ENCODE results near the gene AHCYL1. TPM values are rescaled to one million over a fixed set of nuclear protein-coding genes. Genes with fewer than 3 reads are reported as not detected.
A peak's percentile ranks its signal among the peaks of the same experiment; 100 is the strongest.
"Not testable (repeated sequence)": the region's sequence is repeated elsewhere in the genome, so short reads cannot be mapped to it uniquely, and the experiment has no call there.

AHCYL1 gene
- total RNA-seq: 54.7 TPM

DNA sequence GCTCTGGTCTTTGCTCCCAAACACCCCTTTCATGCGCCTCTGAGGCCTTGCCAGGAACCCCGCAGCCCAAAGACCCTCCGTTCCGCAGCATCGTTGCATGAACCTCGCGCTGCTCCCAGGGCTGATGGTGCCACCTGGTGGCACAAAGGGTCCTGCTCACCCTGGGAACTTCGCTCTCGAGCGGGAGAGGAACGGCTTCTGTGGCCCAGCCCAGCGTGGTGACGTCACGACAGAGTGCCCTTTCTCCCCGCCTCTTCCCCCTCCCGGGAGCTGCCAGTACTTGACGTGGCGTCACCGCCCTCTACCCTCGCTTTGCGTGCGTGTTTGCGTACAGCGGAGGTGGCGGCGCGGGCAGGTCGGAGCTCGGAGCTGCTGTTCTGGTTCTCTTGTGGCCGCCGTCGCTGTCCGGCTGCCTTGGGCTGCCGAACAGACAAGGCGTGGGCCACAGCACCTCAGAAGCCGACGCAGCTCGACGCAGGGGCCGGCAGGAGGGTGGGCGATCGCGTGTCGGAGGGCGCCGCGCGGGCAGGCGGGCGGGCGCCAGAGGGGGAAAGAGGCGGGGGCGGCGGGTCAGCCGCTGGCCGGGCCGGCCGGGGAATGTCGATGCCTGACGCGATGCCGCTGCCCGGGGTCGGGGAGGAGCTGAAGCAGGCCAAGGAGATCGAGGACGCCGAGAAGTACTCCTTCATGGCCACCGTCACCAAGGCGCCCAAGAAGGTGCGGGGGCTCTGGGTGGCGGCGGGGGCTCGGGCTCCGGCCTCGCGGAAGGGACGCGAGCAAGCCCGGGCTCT, at the start of gene AHCYL1:
Gene AHCYL1 (plus strand): TSS at position 310 of the 791 bp plus-strand sequence. CDS start 288 bp downstream, at position 598.
- peak; percentile 99 for ATAC-seq

DNA sequence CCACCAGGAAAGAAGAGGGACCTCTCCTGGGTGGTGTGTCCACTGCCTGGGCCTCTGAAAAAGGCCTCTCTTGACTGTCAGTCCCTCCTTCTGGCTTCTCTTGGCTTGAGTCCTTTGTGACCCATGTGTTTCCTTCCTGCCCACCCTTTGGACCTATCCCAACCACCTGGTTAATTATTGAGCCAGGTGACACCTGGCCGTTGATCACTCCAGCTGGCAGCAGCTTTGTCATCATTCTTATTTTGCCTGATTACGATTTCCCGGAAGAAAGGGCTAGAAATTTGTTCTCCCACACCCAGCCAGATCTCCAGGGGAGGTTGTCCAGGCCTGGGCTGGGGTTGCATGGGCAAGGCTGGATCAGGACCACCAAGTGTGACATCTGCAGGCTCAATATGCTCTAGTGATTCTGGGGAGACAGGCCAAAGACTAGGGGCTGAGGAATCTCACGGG, 49.1 kb upstream of the AHCYL1 start:
- no peak for ATAC-seq

DNA sequence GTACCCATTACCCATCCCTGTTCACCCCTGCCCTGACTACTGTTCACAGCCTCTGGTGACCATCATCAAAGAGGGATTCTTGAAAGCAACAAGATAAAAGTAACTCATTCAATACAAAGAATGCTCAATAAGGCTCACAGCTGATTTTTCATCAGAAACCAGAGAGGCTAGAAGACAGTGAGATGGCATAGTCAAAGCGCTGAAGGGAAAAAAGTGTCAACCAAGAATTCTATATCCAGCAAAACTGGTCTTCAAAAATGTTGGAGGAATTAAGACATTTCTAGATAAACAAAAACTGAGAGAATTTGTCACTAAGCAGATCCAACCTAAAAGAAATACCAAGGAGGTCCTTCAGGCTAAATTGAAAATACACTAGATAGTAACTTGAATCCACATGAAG, 46.8 kb upstream of the AHCYL1 start:
- no peak for ATAC-seq

DNA sequence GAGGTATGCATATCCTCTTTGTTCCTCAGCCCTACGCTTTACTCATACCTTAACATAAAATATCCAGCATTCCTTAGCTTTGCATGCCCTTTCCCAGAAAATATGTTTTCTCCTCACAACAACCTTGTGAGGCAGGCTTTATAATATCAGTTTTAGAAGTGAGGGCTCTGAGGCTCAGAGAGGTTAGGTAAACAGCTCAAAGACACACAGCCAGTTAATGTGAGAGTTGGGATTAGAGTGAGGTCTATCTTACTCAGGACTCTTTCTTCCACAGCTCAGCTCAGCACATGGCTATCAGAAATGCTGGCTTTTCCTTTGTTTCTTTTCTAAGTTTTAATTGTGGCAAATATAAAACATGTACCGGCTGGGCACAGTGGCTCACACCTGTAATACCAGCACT, 46.0 kb upstream of the AHCYL1 start:
- ATAC-seq: no peak

DNA sequence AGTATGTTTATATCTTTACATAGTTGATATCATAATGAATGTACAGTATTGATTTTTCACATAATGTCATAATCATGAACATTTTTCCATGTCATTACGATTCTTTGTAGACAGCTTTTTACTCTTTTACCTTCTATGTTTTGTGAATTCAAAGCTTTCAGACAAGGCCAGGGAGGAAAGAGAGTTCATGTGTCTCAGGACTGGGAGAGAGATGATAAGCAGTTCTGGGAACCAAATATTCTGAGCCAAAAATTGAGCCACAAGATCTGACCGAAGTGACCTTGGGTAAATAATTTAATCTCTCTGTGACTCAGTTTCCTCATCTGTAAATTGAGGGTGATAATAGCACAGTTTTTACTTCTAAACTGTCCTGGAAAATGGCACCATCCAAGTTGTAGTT, 42.1 kb upstream of the AHCYL1 start:
- ATAC-seq: no peak

DNA sequence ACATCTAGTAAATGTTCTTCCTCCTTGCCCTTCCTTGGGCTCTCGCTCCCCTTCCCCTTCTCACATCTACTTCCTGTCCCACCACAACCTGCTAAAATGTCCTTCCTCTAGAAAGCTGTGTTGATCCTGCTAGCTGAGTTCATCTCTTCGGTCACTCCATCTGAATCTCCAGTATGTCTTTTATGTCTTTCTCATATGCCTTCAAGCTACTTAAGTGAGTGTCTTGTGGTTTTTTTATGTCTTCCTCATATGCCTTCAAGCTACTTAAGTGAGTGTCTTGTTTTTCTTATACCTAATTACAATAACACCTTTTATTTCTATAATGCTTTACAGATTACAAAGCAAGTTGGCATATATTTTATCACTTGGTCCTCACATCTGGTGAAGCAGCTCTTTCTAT, 40.0 kb upstream of the AHCYL1 start:
- no peak for ATAC-seq

DNA sequence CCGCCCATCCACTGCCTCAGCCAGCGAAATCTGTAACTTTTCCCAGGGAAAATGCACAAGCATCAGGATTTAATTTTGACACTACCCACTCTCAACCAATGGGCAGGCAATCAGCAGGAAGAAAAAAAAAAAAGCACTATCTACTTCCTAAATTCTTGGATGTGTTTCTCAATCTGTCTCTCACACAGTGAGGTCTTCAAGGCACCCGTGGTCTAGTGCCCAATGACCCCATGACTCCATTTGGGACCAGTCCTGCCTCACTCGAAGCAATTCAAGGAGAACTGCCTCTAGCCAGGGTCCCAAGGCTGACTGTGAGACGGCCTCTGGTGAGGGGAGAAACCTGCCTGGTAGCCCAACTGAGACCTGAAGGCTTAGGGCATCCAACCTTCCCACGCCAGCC, 38.1 kb upstream of the AHCYL1 start:
- no peak for ATAC-seq

DNA sequence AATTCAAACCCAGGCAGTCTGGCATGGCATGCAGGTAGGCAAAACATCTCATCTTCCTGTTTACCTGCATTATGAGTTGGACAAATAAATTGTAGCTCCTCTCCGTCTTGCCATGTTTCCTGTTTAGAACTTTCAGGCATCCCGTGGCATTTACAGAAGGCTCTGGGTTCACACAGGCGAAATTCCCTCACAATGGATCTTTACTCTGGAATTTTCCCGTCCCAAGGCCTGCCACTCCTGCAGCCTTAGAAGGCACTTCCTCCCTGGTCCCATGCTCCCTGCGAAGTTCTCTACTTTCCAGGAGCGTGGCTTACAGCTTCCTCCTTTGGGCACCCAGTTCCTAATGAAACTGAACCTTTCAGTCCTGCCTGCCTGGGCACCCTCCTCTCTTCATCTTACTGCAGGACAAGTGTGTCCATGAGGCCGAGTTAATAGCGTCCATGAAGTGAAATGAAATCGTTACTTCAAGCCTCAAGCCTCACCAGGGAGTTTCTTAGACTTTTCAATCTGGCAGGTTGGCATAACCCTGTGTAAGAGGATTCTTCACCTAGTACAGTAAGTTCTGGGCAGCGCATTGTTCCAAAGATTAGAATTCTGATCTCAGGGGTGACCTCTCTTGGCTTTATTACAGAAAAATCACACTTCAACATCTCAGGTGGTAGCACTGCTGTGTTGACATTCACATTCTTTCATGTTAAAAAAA, 36.8 kb upstream of the AHCYL1 start:
- no peak for ATAC-seq

DNA sequence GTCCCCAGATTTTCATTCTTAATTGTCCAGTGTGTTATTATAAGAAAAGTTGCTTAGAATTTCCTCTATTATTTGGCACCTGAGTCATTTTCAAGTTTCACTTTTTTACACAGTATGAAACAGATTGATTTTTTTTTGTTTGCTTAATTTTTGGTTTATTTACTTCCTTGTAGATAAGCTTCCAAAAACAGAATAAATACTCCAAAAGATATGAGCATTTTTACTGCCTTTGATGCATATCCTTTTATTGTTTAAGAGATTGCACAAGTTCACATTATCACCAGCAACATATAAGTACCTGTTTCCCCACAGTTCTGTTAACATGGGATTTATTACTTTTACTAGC, 36.3 kb upstream of the AHCYL1 start:
- ATAC-seq: no peak

DNA sequence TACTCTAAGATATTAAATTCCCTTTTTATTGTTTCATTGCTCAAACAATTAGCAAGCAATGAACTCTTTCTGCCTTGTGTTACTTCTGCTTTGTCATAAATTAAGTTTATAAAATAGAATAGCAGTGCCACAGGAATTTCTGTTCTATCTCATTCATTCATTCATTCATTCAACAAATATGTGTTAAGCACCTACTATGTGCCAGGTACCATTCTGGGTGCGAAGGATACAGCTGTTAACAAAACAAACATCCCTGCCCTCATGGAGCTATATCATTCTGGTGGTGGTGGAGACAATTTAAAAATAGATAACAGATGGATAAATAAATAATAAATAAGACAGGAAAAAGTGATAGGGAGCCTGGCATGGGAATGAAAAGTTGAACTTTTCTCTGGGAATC, 34.5 kb upstream of the AHCYL1 start:
- ATAC-seq: no peak

DNA sequence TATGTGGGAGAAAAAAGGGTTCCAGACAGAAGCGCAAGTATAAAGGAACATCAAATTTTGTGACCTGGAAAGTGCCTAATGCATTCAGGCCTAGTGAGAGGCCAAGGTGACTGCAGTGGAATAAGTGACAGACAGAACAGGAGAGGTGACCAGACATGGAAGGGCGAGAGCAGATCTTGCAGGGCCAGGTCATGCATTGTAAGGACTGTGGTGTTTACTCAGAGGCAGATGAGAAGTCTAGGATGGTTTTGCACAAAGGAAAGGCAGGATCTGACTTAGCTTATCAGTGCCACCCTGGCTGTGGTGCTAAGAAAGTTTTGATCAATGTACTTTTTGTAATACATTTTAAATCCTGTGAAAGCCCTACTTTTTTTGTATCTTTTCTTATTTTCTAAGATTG, 34.1 kb upstream of the AHCYL1 start:
- ATAC-seq: no peak

DNA sequence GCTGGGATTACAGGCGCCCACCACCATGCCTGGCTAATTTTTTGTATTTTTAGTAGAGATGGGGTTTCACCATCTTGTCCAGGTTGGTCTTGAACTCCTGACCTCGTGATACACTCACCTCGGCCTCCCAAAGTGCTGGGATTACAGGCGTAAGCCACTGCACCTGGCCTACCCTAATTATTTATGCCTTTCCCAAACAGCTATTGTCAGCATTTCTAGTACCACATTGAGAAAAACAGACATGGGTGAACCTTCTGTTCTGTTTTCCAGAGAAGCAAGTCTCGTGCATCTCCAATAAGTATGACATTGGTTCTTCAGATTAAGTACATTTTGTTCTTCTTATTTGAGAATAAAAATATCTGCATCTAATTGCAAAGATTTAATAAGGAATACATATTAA, 33.1 kb upstream of the AHCYL1 start:
- ATAC-seq: not testable (repeated sequence)

DNA sequence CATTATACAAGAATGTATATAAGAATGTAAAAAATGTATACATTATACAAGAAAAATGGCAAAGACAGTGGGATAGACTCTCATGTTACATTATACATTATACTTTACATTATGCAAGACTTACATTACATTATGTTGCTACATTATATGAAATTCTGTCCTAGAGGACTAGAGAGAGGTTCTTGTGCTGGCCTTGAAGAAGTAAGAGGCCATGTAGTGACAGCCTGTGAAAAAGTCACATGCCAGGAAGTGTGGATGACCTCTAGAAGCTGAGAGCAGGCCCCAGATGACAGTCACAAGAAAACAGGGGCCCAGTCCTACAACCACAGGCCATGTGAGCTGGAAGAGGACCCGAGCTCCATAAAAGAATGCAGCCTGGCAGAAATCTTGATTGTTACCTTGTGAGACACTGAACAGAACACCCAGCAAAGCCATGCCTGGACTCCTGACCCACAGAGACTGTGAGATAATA, 30.5 kb upstream of the AHCYL1 start:
- no peak for ATAC-seq

DNA sequence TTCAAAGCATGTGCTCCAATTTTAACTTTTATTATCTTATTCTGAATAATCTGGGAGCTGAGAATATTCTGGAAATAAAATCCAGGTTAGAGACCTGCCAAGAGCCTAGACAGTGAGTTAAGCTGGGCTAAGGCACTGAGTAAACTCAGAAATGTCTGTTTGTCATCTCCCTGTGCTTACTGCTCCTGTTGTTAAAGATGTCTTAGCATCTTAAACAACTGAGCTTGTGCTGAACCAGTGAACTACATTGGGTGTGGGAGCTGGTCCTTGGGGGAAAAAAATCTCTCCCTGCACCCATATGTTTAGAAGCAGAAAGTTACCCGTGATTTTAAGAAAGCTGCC, 25.0 kb upstream of the AHCYL1 start:
- ATAC-seq: no peak

DNA sequence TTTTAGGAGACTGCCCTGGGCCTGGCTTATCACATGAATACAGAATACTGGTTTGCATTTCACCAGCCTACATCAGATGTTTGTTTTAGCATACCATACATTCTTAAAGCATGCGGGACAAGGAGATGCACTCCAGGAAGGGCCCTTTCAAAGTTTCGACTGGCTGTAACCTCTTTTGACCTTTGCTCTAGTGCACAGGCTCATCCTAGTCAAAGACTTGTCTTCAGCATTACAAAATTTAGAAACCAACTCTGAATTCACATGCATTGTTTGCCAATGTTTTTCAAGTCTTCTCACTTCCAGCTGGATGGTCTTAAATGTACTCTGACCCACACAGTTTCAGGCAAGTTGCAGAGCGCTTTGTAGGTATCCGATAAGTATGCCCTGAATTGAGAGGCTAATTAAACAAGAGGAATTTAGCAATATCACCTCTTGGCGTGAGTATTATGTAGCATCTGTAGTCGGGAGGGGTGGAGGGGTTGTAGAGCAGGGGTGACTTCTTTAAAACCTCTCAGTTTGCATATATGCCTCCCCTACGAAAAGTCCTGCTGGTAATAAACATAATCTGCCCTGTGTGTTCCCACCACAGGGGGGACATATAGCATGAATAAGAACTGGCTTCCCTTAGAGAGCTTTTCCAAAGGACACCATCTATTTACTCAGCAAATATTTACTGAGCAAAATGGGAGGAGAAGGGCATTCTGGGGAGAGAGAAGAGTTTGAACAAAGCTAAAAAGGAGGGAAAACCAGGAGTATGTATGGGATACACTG, 24.4 kb upstream of the AHCYL1 start:
- ATAC-seq: no peak

DNA sequence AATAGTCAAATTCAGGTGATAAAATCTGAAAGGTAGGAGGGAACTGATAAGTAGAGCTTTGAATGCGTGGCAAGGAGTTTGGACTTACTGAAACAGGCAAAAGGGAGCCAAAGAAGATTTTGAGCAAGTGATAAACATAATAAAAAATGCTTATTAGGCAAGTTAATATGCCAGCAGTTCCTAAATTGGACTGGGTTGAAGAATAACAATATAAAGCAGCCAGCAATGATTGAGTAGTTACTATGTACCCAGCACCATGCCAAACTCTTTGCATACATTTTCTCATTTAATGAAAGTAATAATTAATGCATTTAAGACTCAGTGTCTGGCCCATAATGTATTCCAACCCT, 23.8 kb upstream of the AHCYL1 start:
- ATAC-seq: no peak

DNA sequence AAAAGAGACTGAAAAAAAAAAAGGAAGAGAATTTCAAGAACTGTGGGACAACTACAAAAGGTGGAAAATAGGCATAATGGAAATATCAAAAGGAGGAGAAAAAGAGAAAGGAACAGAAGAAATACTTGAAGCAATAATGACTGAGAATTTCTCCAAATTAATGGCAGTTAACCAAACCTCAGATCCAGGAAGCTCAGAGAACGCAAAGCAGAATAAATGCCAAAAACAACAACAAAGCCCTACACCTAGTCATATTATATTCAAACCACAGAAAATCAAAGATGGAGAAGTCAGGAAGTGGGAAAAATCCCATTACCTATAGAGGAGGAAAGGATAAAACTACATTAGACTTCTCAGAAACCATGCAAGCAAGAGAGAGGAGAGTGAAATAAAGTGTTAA, 20.7 kb upstream of the AHCYL1 start:
- ATAC-seq: no peak

DNA sequence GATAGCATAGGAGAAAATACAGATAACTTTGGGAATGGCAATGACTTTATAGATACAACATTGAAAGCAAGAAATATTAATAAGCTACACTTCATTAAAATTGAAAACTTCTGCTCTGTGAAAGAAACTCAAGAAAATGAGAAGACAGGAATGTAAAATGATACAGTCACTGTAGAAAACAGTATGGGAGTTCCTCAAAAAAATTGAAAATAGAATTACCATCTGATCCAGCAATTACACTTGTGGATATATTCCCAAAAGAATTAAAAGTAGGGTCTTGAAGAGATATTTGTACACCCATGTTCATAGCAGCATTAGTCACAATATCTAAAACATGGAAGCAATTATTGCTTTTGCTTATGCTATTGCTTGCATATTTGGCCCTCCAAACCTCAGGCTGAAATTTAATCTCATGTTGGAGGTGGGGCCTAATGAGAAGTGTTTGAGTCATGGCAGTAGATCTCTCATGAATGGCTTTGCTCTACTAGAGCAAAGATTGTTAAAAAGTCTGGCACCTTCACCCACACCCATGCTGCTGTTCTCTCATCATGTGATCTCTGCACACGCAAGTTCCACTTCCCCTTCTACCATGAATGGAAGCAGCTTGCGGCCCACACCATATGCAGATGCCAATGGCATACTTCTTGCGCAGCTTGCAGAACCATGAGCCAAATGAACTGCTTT, 15.3 kb upstream of the AHCYL1 start:
- peak; percentile 35 for ATAC-seq

DNA sequence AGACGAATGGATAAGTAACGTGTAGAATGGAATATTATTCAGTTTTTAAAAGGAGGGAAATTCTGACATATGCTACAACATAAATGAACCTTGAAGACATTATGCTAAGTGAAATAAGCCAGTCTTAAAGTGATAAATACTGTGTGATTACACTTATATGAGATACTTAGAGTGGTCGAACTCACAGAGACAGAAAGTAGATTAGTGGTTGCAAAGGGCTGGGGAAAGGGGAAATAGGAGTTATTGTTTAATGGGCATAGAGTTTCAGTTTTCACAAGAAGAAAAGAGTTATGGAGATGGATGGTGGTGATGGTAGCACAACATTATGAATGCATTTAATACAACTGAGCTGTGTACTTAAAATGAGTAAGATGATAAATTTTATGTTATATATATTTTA, 14.7 kb upstream of the AHCYL1 start:
- no peak for ATAC-seq

DNA sequence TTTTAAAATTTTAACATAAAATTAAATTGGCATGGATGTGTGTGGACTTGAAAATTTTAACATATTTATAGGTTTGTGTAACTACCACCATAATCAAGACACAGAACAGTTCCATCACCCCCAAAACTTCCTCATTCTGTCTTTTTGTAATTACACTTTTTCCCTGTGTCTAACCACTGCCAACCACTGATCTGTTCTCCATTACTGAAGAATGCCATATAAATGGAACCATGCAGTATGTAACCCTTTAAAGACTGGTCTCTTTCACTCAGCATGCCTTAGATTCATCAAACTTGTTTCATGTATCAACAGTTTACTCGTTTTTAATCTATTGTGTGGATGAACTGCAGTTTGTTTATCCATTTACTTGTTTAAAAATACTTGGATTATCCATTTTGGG, 13.0 kb upstream of the AHCYL1 start:
- ATAC-seq: no peak

DNA sequence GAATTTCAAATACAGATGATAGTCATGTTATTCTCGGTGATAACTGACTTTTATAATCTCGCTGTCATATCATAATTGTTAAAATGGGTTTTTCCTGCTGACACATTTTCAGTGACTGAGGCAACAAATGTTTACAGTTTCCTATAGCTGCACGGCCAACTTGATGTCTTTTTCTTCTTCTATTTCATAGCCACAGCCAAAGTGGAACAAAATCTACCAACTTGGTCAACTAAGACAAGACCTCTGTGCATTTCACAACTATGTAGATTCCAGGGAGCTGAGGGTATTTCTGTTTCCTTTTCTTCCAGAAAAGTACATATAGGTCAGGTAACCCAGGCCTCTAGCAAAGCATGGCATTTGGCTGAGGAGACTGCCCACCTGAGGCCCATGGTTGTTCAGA, 10.4 kb upstream of the AHCYL1 start:
- ATAC-seq: no peak

DNA sequence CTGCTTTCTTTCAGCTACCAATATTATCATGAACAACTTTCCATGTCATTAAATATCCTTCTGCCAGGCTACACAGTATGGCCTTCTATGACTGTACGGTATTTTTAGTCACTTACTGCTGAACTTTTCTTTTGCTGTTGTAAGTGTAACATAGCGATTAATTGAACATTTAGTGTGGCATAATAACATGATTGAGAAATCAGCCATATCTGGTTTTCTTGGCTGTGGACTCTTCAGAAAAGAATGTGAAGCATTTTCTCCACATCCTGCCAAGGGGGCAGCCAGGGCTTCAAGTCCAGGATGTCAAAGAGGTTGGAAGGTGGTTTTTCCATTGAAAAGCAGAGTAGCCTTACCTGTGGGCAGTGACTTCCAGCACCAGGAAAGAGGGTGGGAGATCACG, 8.8 kb upstream of the AHCYL1 start:
- ATAC-seq: no peak

DNA sequence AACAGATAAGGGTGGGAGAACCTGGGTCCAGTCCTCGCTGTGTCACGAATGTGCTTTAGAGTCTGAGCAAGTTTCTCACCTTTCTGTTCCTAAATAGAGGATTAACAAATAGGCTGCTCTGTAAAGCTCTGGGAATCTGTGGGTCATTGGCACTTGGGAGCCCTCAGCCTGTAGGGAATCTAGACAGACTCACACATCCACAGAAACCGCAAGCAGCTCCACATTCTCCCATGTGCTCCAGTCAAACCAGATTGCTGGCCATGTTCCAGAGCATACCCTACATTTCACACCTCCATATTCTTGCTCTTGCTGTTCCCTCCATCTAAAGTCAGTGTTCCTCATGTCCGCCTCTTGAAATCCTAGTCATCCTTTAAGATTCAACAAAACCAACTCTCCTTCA, 7.8 kb upstream of the AHCYL1 start:
- ATAC-seq: no peak
